Occipital lobe (tissue), 2 donors: ENCODE results near the gene PDLIM3. TPM values are rescaled to one million over a fixed set of nuclear protein-coding genes. Genes with fewer than 3 reads are reported as not detected.
"Not testable (repeated sequence)": the region's sequence is repeated elsewhere in the genome, so short reads cannot be mapped to it uniquely, and the experiment has no call there.

Experiments
- DNase-seq: peaks from one replicate; lab custom pipeline; 2025; lab: John Stamatoyannopoulos, UW
- total RNA-seq: library from RNA; depleted of rRNA; stranded (reverse); fragments of >200 nt; gene quantifications from one replicate; pipeline ENCODE4 v1.2.3, GENCODE V29; 2014

Gene PDLIM3
- total RNA-seq, 1 donor from 2014 or later, result 18.2 TPM

GRCh38 chr4:185554365-185555126 lies 19.2 kb upstream of the PDLIM3 start:
- no peak for DNase-seq

- DNase-seq, result no peak
Observed at GRCh38 chr4:185552254-185552653, 16.9 kb upstream of the PDLIM3 start.

- DNase-seq, result no peak
Observed at GRCh38 chr4:185550933-185551332, 15.6 kb upstream of the PDLIM3 start.

- DNase-seq, result no peak
Observed at GRCh38 chr4:185549095-185549639, 13.9 kb upstream of the PDLIM3 start.

DNA sequence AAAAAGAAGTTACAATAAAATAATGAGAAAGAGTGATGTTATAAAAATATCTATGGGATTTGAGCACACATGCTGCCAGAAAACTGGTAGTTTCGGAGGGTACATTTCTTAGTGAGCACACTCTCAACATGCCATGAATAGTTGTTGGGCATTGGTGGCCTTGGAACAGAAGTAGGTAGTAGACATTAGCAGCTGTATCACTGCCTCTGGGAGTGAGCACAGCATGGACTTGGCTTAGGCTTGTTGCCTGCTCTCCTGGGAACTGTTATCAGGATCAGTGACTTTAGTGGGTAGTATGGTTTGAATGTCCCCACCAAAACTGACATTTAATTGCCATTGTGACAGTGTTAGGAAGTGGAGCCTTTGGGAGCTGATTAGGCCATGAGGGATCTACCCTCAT lies 13.3 kb upstream of the PDLIM3 start:
- DNase-seq, result no peak

- DNase-seq, result no peak
Observed at GRCh38 chr4:185546335-185546734, 11.0 kb upstream of the PDLIM3 start.

DNA sequence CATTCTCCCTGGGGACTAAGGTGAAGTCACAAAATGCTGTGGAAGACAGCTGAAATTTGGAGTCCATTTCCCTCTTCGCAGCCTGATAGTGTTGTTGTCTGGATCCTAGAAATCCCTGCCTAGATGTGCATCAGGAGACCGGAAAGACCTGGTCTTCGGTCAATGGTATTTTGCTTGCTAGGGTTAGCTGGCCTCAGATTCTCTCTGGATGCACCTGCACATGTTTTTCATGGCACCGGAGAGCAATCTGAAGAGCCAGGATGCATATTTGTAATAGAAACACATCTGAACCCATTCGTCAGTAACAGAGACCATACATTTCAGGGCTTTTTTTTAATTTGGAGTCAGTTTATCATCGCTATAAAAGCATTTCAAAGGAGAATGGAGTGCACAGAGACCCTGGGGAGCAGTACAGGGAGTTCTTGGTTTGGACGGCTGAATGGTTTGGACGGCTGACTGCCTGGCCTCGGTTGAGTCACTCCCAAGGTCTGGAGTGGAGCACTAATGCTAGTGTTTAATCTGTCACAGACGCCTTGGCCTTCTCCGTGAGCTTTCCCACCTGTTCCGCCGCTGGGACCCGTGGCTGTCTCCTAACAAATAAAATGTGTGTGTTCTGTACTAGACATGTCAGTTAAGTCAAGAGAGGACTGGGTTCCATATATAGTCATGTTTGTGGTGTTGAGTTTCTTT lies 7.5 kb upstream of the PDLIM3 start:
- DNase-seq, result no peak

- DNase-seq, result no peak
Observed at GRCh38 chr4:185541251-185541727, 6.0 kb upstream of the PDLIM3 start.

DNA sequence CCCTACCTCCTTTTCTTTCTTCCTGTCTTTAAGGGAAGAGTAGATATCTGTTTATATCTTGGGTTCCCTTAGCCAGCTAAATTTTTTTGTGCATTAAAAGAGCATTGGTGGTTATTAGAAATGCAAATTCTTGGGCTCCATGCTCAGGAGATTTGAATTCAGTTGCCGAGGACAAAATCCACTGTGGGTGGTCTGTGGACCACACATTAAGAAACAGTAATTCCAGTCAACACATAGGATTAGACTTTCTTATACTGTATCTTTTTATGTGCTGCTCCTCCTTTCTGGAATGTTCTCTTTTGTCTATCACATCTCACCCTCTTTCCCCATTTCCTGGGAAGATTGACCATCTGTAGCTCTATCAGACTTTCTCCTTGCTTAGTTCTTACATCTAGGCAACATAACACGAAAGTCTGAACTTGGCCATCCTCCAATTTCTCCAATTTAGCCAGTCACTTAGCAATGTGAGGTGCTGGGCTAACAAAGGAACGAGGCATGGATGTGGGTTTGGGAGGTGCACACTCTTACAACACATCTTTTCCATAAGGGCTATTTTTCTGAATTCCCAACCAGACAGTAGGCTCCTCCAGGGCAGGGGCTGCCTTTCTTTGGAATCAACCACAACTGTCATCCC lies 5.3 kb upstream of the PDLIM3 start:
- DNase-seq, result no peak

GRCh38 chr4:185540040-185540439 lies 4.7 kb upstream of the PDLIM3 start:
- DNase-seq, result no peak

- no peak for DNase-seq
Observed at GRCh38 chr4:185538806-185539205, 3.5 kb upstream of the PDLIM3 start.

DNA sequence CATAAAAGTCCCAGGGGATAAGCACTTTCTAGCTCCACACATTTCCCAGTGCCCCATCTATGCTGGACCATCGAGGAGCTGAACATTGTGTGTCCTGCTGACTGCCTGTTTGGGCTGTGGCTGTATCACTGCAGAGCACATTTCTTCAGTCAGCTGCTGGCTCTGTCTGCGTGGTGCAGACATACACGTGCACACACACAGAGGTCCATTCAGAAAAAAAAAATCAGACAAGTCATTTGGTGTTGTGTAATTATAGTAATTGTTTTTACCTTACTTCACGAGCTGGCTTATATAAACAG lies 1.1 kb upstream of the PDLIM3 start:
- no peak for DNase-seq

- no peak for DNase-seq
Observed at GRCh38 chr4:185535612-185536410, 504 bp upstream of the PDLIM3 start.

DNA sequence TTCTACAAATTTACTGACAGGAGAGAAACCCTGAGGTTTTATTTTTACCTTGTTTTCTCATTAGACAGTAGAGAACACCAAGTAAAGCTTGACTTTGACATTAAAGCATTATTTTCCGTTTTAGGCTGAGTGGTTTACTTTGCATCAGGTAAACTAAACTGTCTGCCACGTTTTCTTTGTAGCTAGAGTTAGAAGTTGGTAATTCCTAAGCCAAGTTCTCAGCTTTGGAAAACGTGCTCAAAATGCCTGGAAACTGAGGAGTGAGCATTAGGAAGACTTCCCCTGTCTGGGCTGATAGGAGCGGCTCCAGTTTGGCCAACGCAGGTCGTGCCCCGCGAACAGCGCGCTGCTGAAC lies 819 bp downstream of the PDLIM3 start:
- DNase-seq, result no peak

DNA sequence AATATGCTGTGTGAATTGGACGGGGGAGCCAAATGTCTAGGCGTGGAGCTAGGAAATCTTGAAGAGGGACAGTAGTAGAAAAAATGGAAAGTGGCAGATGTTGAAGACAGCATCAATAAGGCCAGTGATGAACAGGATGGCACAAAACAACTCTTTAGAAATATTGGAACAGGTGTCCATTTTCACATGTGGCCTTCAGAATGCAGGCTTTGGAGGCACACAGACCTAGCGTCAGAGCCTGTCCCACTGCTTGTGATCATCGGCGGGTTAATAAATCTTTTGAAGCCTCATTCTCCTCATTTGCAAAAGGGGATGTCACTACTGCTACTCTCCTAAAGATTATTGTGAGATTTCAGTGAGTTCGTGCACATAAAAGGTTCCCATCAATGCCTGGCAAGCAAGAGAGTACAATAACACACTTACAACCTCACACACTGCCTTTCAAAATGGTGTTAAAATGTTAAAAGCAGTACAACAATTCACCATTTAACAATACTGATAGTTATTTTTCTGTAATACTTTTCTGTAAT lies 2.4 kb downstream of the PDLIM3 start:
- no peak for DNase-seq

DNA sequence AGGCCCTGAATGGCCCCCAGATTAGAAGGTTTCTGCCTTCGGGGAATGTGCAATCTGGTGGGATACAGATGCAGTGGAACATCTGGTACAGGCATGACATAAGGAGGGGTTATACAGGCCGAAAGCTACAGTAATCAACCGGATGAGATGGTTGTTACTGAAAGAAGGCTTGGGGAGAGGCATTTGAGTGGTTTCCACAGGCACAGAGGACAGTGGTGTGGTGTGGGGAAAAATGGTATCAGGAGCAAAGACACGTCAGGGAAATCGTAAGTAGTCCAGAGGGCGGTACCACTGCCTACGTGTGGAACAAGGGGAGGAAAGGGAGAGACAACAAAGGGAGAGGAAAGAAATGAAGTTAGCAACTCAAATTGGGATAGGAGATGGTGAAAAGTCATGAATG lies 3.0 kb downstream of the PDLIM3 start:
- no peak for DNase-seq

- not testable (repeated sequence) for DNase-seq
Observed at GRCh38 chr4:185531654-185532053, 3.7 kb downstream of the PDLIM3 start.

- DNase-seq, result no peak
Observed at GRCh38 chr4:185529413-185529812, 5.9 kb downstream of the PDLIM3 start.

- DNase-seq, result no peak
Observed at GRCh38 chr4:185524888-185525863, 10.1 kb downstream of the PDLIM3 start.

DNA sequence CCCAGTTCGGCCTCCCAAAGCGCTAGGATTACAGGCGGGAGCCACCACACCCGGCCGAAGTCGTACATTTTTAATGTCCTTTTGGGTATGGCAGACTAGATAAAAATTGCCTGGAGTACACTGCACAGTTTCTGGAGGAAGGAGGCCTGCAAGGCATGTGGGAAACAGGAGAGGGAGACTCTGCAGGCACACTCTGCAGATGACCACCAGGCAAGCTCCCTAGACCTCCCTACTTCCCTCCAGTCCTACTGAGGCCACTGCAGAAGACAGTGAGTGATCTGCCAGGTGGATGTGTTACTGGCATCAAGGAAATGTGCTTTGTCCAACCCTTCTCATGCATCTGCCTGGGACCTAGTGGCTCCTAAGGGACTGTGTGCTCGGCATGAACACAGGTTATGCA lies 11.4 kb downstream of the PDLIM3 start:
- no peak for DNase-seq
